IMR-90 (cell line): ENCODE results near the gene DNAH6. TPM values are rescaled to one million over a fixed set of nuclear protein-coding genes. Genes with fewer than 3 reads are reported as not detected.

ENCODE experiments used
- ATAC-seq: fragments of 200-7000 bp; cut with Tn5 transposase; 2 replicates; pipeline ENCODE4 v1.9.1; 2020; ENCODE audit warnings: low read depth, mild to moderate bottlenecking, moderate library complexity
- BruUV-seq: library from RNA; stranded (reverse); fragments of 400-500 nt; replicated peaks from 2 replicates; lab custom pipeline; 2021; lab: Mats Ljungman, UMichigan
- CTCF ChIA-PET: fragments of 300-600 bp; formaldehyde crosslinking; extraction: SDS; loops from one replicate; lab custom pipeline; 2021; ENCODE audit warnings: antibody characterized with exemption; lab: Yijun Ruan, JAX
- POLR2A ChIA-PET: fragments of 300-600 bp; sonication (Branson Sonifier 250); formaldehyde crosslinking; loops from one replicate; lab custom pipeline; 2022; ENCODE audit warnings: antibody characterized with exemption; ENCODE audit not compliant: unreplicated experiment; lab: Charles Lee
- DNase-seq: peaks from one replicate; pipeline ENCODE4 v3.0.0; 2013
- H2AFZ ChIP-seq: replicated peaks from 2 replicates; pipeline ENCODE3; 2013; ENCODE audit warnings: low read length, mild to moderate bottlenecking; ENCODE audit not compliant: poor library complexity
- H2AK5ac ChIP-seq: 2 replicates; pipeline ENCODE4 v1.6.1; 2013; ENCODE audit warnings: low read depth, low read length, inconsistent platforms
- H2AK9ac ChIP-seq: replicated peaks from 2 replicates; pipeline ENCODE3; 2013; ENCODE audit warnings: mild to moderate bottlenecking, low read depth, low read length, moderate library complexity; ENCODE audit not compliant: poor library complexity
- H2BK120ac ChIP-seq: 2 replicates; pipeline ENCODE4 v1.6.1; 2013; ENCODE audit warnings: low read depth, low read length, inconsistent platforms
- H2BK15ac ChIP-seq: 3 replicates; pipeline ENCODE4 v1.6.1; 2013; ENCODE audit warnings: low read depth, low read length, inconsistent platforms
- H2BK20ac ChIP-seq: 2 replicates; pipeline ENCODE4 v1.6.1; 2013; ENCODE audit warnings: low read depth, mild to moderate bottlenecking, inconsistent platforms, low read length, moderate library complexity
- H2BK5ac ChIP-seq: 2 replicates; pipeline ENCODE4 v1.6.1; 2013; ENCODE audit warnings: mild to moderate bottlenecking, low read depth, low read length, inconsistent platforms; ENCODE audit not compliant: poor library complexity, severe bottlenecking
- H3K14ac ChIP-seq: replicated peaks from 2 replicates; pipeline ENCODE4 v1.6.1; 2013; ENCODE audit warnings: low read depth, low read length, inconsistent platforms
- H3K18ac ChIP-seq: 2 replicates; pipeline ENCODE4 v1.6.1; 2013; ENCODE audit warnings: low read depth, low read length, control low read depth
- H3K23ac ChIP-seq: 2 replicates; pipeline ENCODE4 v1.6.1; 2013; ENCODE audit warnings: low read depth, low read length, inconsistent platforms
- H3K27ac ChIP-seq: 2 replicates; pipeline ENCODE4 v1.5.1; 2013; ENCODE audit warnings: mild to moderate bottlenecking, control low read depth, low read length; ENCODE audit not compliant: insufficient read depth
- H3K27me3 ChIP-seq: 2 replicates; pipeline ENCODE4 v1.6.1; 2013; ENCODE audit warnings: low read length; ENCODE audit not compliant: control insufficient read depth, insufficient read depth
- H3K36me3 ChIP-seq: 2 replicates; pipeline ENCODE4 v1.6.1; 2013; ENCODE audit warnings: low read length, mixed read lengths; ENCODE audit not compliant: control insufficient read depth, insufficient read depth
- H3K4ac ChIP-seq: 2 replicates; pipeline ENCODE4 v1.6.1; 2013; ENCODE audit warnings: low read depth, low read length, inconsistent platforms
- H3K4me1 ChIP-seq: 2 replicates; pipeline ENCODE4 v1.6.1; 2013; ENCODE audit warnings: low read length, mixed read lengths; ENCODE audit not compliant: control insufficient read depth, insufficient read depth
- H3K4me2 ChIP-seq: 2 replicates; pipeline ENCODE4 v1.6.1; 2013; ENCODE audit warnings: low read depth, mild to moderate bottlenecking, control low read depth, low read length, moderate library complexity
- H3K4me3 ChIP-seq: 2 replicates; pipeline ENCODE4 v1.5.1; 2013; ENCODE audit warnings: low read depth, mild to moderate bottlenecking, control low read depth, low read length, moderate library complexity; ENCODE audit not compliant: insufficient read depth
- H3K56ac ChIP-seq: 2 replicates; pipeline ENCODE4 v1.6.1; 2013; ENCODE audit warnings: low read length, inconsistent platforms; ENCODE audit not compliant: insufficient read depth; ENCODE audit errors: extremely low read depth
- H3K79me1 ChIP-seq, 2 experiments: 2 replicates each; pipeline ENCODE4 v1.6.1; 2013; ENCODE audit warnings: low read length in 2 of 2, inconsistent platforms in 1 of 2, low read depth in 1 of 2
- H3K9ac ChIP-seq: 2 replicates; pipeline ENCODE4 v1.6.1; 2013; ENCODE audit warnings: low read depth, low read length, control low read depth
- H3K9me1 ChIP-seq: 2 replicates; pipeline ENCODE4 v1.6.1; 2013; ENCODE audit warnings: low read length, inconsistent platforms; ENCODE audit not compliant: insufficient read depth
- H3K9me3 ChIP-seq: 2 replicates; pipeline ENCODE4 v1.6.1; 2013; ENCODE audit warnings: low read length; ENCODE audit not compliant: control insufficient read depth, insufficient read depth
- H4K20me1 ChIP-seq: 2 replicates; pipeline ENCODE4 v1.6.1; 2013; ENCODE audit warnings: low read length, inconsistent platforms; ENCODE audit not compliant: insufficient read depth
- H4K5ac ChIP-seq: 2 replicates; pipeline ENCODE4 v1.6.1; 2013; ENCODE audit warnings: mild to moderate bottlenecking, low read depth, low read length, control low read depth
- H4K8ac ChIP-seq, 2 experiments: 2 replicates each; pipeline ENCODE4 v1.6.1; 2013; ENCODE audit warnings: low read depth in 2 of 2, low read length in 2 of 2, control low read depth in 1 of 2, inconsistent platforms in 1 of 2
- H4K91ac ChIP-seq: 2 replicates; pipeline ENCODE4 v1.6.1; 2013; ENCODE audit warnings: low read depth, low read length, inconsistent platforms; ENCODE audit not compliant: insufficient read depth
- BHLHE40 ChIP-seq: fragments of 150-350 bp; IDR thresholded peaks from 2 replicates; pipeline ENCODE4 v1.6.1; 2016; ENCODE audit warnings: mild to moderate bottlenecking, low read depth, low read length
- CTCF ChIP-seq: conservative IDR thresholded peaks from 2 replicates; pipeline ENCODE4 v1.5.1; 2012; ENCODE audit warnings: mild to moderate bottlenecking, low read depth, low read length, improper control_type of control experiment
- FOS ChIP-seq: fragments of 150-350 bp; IDR thresholded peaks from 2 replicates; pipeline ENCODE4 v1.6.1; 2016; ENCODE audit warnings: low read depth, low read length
- MAZ ChIP-seq: IDR thresholded peaks from 2 replicates; pipeline ENCODE4 v1.6.1; 2012; ENCODE audit warnings: low read depth, mild to moderate bottlenecking, low read length, improper control_type of control experiment, moderate library complexity, borderline replicate concordance
- MXI1 ChIP-seq: IDR thresholded peaks from 2 replicates; pipeline ENCODE4 v1.6.1; 2012; ENCODE audit warnings: low read depth, mild to moderate bottlenecking, low read length, moderate library complexity, borderline replicate concordance
- NFE2L2 ChIP-seq: fragments of 150-350 bp; IDR thresholded peaks from 2 replicates; pipeline ENCODE4 v1.6.1; 2016; ENCODE audit warnings: low read depth, mild to moderate bottlenecking, low read length
- POLR2A ChIP-seq: IDR thresholded peaks from 2 replicates; pipeline ENCODE4 v1.6.1; 2012; ENCODE audit warnings: mild to moderate bottlenecking, low read depth, low read length
- RCOR1 ChIP-seq: IDR thresholded peaks from 2 replicates; pipeline ENCODE4 v1.6.1; 2012; ENCODE audit warnings: mild to moderate bottlenecking, low read length, improper control_type of control experiment; ENCODE audit not compliant: insufficient replicate concordance
- RFX5 ChIP-seq: IDR thresholded peaks from 2 replicates; pipeline ENCODE4 v1.8.0; 2012; ENCODE audit warnings: low read depth, mild to moderate bottlenecking, low read length, moderate library complexity
- SMC3 ChIP-seq: fragments of 150-350 bp; IDR thresholded peaks from 2 replicates; pipeline ENCODE4 v1.6.1; 2016; ENCODE audit warnings: low read depth, mild to moderate bottlenecking, antibody characterized with exemption, low read length, moderate library complexity
- WGBS, 2 experiments: methylation state at CpG; one replicate each; pipeline versions ENCODE4 v1.1.5 to v1.1.7; 2013; ENCODE audit warnings: missing lambda C conversion rate in 2 of 2; ENCODE audit not compliant: insufficient read length in 1 of 2; ENCODE audit errors: extremely low coverage in 2 of 2; 5-methylcytosine and 5-hydroxymethylcytosine counted together
- dilution Hi-C: fragments of 300-500 bp; cut with HindIII; formaldehyde crosslinking; loops from one replicate; pipeline ENCODE4 v1.14.3; 2018; ENCODE audit warnings: low sequenced_read_pairs; ENCODE audit not compliant: unreplicated experiment
- in situ Hi-C: fragments of 300-500 bp; cut with MboI; formaldehyde crosslinking; loops from 3 replicates; pipeline ENCODE4 v1.14.3; 2019; ENCODE audit warnings: low sequenced_read_pairs, inconsistent platforms, mixed read lengths
- intact Hi-C: fragments of 100-400 bp; cut with micrococcal nuclease; formaldehyde crosslinking; loops from 2 replicates; pipeline ENCODE4 v1.10.0; 2022
- polyA plus RNA-seq, 3 experiments: library from polyadenylated mRNA; depleted of rRNA; stranded (reverse); fragments of >200 nt; gene quantifications; 2 replicates each; pipeline ENCODE4 v1.2.3, GENCODE V29; 2012; ENCODE audit warnings: low replicate concordance in 1 of 3
- total RNA-seq: library from RNA; depleted of rRNA; stranded (reverse); fragments of >200 nt; gene quantifications from 2 replicates; pipeline ENCODE4 v1.2.3, GENCODE V29; 2012
- TF ChIP-seq, protein P1 (sequence below): fragments of 150-350 bp; IDR thresholded peaks from 2 replicates; pipeline ENCODE4 v1.6.1; 2016; ENCODE audit warnings: low read depth, mild to moderate bottlenecking, low read length, moderate library complexity, borderline replicate concordance
- TF ChIP-seq, protein P2 (sequence below): fragments of 150-350 bp; IDR thresholded peaks from 2 replicates; pipeline ENCODE4 v1.6.1; 2017; ENCODE audit warnings: mild to moderate bottlenecking, antibody characterized with exemption, low read length, low read depth

The DNAH6 gene
- total and polyA plus RNA-seq, 2 of the 4 experiments (the other 2 are of a cell fraction): under 0.01 to 0.07 TPM

DNA sequence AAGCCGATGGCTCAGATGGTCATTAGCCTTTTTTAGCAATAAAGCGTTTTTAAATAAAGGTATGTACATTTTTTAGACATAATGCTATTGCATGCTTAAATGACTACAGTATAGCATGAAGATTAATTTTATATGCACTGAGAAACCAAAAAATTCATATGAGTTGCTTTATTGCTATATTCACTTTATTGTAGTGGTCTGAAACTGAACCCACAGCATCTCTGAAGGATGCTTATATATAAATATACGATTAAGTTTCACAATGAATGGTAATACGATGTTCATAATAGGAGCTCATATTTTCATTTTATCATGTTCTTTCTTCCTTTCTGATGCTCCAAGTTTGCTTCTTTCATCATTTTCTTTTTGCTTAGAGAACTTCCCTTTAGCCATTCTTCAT lies 132.8 kb downstream of the DNAH6 start:
- POLR2A ChIA-PET: no interaction called here
- ATAC-seq (no peak), DNase-seq (no peak)
- CTCF ChIA-PET: no interaction called here
- no CpG with 5 or more reads among the region's 4 CpGs for WGBS, 2 experiments
- dilution Hi-C loops: no loop called here
- H2AK5ac ChIP-seq: no peak overlapping the region
- H3K9me1 ChIP-seq: no peaks in the 10 kb centered on the region
- intact Hi-C loops: no loop called here
- H2AFZ ChIP-seq: no peak overlapping the region
- H3K4me1 ChIP-seq: no peaks in the 10 kb centered on the region
- H4K5ac ChIP-seq: no peak overlapping the region
- in situ Hi-C loops: no loop called here
- no peak overlapping the region for H2BK20ac ChIP-seq
- no peak overlapping the region for H3K4me2 ChIP-seq
- no TSS peak for BruUV-seq
- H3K18ac ChIP-seq: no peak overlapping the region
- H3K9ac ChIP-seq: no peak overlapping the region
- H3K4me3 ChIP-seq: no peak overlapping the region
- H3K23ac ChIP-seq: no peak overlapping the region
- TF ChIP-seq, protein P1, sequence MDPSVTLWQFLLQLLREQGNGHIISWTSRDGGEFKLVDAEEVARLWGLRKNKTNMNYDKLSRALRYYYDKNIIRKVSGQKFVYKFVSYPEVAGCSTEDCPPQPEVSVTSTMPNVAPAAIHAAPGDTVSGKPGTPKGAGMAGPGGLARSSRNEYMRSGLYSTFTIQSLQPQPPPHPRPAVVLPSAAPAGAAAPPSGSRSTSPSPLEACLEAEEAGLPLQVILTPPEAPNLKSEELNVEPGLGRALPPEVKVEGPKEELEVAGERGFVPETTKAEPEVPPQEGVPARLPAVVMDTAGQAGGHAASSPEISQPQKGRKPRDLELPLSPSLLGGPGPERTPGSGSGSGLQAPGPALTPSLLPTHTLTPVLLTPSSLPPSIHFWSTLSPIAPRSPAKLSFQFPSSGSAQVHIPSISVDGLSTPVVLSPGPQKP: no peak
- no peak for TF ChIP-seq MXI1
- TF ChIP-seq, protein P2, sequence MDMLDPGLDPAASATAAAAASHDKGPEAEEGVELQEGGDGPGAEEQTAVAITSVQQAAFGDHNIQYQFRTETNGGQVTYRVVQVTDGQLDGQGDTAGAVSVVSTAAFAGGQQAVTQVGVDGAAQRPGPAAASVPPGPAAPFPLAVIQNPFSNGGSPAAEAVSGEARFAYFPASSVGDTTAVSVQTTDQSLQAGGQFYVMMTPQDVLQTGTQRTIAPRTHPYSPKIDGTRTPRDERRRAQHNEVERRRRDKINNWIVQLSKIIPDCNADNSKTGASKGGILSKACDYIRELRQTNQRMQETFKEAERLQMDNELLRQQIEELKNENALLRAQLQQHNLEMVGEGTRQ: no peak
- no peak for TF ChIP-seq FOS
- TF ChIP-seq RCOR1: no peak
- TF ChIP-seq RFX5: no peak
- TF ChIP-seq POLR2A: no peak
- no peak for TF ChIP-seq BHLHE40
- TF ChIP-seq CTCF: no peak
- TF ChIP-seq SMC3: no peak
- TF ChIP-seq MAZ: no peak
- no peak for TF ChIP-seq NFE2L2
- no peak overlapping the region for H4K91ac ChIP-seq
- no peak overlapping the region for H3K14ac ChIP-seq
- no peaks in the 10 kb centered on the region for H3K79me1 ChIP-seq
- H4K8ac ChIP-seq: no peak overlapping the region
- no peak overlapping the region for H3K56ac ChIP-seq
- no peaks in the 10 kb centered on the region for H3K36me3 ChIP-seq
- H3K27ac ChIP-seq: no peak overlapping the region
- peaks cover 6% of the 10 kb centered on the region for H3K27me3 ChIP-seq
- H2BK5ac ChIP-seq: no peak overlapping the region
- H3K4ac ChIP-seq: no peak overlapping the region
- H2BK15ac ChIP-seq: no peak overlapping the region
- no peaks in the 10 kb centered on the region for H3K9me3 ChIP-seq
- H2AK9ac ChIP-seq: no peak overlapping the region
- no peaks in the 10 kb centered on the region for H4K20me1 ChIP-seq
- no peak overlapping the region for H2BK120ac ChIP-seq
